ENCODE results near the gene ELAC1. TPM values are rescaled to one million over a fixed set of nuclear protein-coding genes. Genes with fewer than 3 reads are reported as not detected.

Gene ELAC1
- total RNA-seq, 2 donors from 2014 or later: 8.2 to 10.5 TPM

DNA sequence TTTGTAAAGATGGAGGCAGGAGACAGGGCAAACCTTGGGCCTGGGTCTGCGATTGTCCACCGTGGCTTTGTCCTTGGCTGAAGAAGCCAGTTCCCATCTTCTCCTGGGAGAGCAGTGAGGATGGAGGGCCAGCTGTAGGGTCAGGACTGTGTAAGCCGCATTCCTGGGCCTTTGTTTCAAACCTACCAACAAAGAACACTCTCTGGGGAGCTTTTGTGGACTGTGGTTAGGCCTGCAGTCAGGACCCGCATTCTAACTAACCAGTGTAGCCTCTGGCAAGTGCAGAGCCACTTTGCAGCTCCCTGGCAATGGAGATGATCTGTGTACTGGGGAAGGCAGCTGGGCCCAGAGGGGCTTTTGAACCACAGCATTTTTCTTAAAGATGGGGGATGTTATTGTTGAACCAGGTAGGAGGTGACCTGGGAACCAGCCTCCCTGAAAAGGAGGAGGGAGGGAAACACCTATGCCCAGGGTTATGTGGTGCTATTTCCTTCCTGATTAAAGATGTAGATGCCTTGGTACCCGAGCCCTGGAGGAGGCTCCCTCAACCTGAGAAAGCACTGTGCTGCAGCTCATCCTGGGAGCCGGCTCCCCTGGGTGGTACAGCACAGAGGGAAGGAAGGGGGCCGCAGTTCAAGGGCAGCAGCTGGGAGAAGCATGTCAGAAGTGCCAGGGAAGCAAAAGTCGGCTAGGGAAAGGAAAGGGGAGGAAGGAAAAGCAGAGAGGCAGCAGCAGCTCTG lies 49.5 kb downstream of the ELAC1 start:
- H3K27ac Mint-ChIP-seq: peak overlapping the region in 1 of 2 donors; percentile 57
- H3K4me3 Mint-ChIP-seq: no peak overlapping the region
- peaks cover 0 to 7% of the 10 kb centered on the region in 2 donors for H3K4me1 Mint-ChIP-seq (ENCODE audit: low read depth in 2 of 2)
- ATAC-seq (no peak), DNase-seq (ENCODE audit: low spot score) (no peak)
- H3K9me3 Mint-ChIP-seq: no peaks in the 10 kb centered on the region
- H3K36me3 Mint-ChIP-seq: peaks cover 6% of the 10 kb centered on the region
- H3K27me3 Mint-ChIP-seq: no peaks in the 10 kb centered on the region

- DNase-seq (ENCODE audit: low spot score) (no peak), ATAC-seq (no peak)
- Mint-ChIP-seq H3K27me3 (no peaks in the 10 kb centered on the region), H3K4me3 (no peak overlapping the region), H3K27ac (no peak overlapping the region), H3K4me1 (ENCODE audit: low read depth in 2 of 2) (peaks cover 0 to 5% of the 10 kb centered on the region in 2 donors), H3K36me3 (peaks cover 8% of the 10 kb centered on the region), H3K9me3 (no peaks in the 10 kb centered on the region)
These were observed 52.7 kb downstream of the ELAC1 start for GRCh38 chr18:51020536-51020935.

DNA sequence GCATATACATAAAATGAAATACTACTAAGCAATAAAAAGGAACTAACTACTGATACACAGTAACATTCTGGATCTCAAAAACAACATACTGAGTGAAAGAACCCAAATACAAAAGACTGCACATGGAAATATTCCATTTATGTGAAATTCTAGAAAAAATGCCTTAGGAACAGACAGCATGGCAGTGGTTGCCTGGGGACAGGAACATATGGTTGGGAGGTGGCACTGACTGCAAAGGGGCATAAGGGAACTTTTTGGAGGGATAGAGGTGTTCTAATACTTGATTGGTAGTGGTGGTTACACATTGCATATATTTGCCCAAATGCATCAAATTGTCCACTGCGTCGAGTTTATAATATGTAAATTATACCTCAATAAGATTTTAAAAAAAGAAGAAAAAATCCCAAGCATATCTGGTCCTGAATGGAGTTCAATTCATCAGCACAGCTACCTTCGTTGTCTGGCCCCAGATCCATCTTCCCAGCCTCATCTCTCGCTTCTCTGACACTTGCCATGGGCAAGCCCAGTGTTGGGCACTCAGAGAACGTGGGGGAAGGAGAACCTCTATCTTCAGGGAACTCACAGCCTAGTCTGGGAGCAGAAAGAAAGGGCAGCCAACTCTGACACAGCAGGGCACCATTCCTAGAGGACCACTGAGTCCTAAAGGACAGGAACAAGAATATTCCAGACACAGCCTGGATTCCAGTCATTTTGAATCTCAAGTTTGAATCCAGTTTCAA lies 53.6 kb downstream of the ELAC1 start:
- H3K4me1 Mint-ChIP-seq (ENCODE audit: low read depth in 2 of 2): peaks cover 0 to 5% of the 10 kb centered on the region in 2 donors
- no peak for ATAC-seq

GRCh38 chr18:51025512-51025911 lies 57.7 kb downstream of the ELAC1 start:
- Mint-ChIP-seq H3K27me3 (no peaks in the 10 kb centered on the region), H3K36me3 (peaks cover 6% of the 10 kb centered on the region), H3K27ac (no peak overlapping the region), H3K4me3 (no peak overlapping the region), H3K9me3 (no peaks in the 10 kb centered on the region), H3K4me1 (ENCODE audit: low read depth in 2 of 2) (peaks cover 17 to 21% of the 10 kb centered on the region in 2 donors)
- no peak for ATAC-seq
- no peak for DNase-seq (ENCODE audit: low spot score)

More for the DNA sequence above, 53.6 kb downstream of the ELAC1 start:
- Mint-ChIP-seq H3K36me3 (peaks cover 6% of the 10 kb centered on the region), H3K27me3 (no peaks in the 10 kb centered on the region), H3K4me3 (no peak overlapping the region), H3K9me3 (no peaks in the 10 kb centered on the region), H3K27ac (no peak overlapping the region)
- DNase-seq (ENCODE audit: low spot score): no peak

DNA sequence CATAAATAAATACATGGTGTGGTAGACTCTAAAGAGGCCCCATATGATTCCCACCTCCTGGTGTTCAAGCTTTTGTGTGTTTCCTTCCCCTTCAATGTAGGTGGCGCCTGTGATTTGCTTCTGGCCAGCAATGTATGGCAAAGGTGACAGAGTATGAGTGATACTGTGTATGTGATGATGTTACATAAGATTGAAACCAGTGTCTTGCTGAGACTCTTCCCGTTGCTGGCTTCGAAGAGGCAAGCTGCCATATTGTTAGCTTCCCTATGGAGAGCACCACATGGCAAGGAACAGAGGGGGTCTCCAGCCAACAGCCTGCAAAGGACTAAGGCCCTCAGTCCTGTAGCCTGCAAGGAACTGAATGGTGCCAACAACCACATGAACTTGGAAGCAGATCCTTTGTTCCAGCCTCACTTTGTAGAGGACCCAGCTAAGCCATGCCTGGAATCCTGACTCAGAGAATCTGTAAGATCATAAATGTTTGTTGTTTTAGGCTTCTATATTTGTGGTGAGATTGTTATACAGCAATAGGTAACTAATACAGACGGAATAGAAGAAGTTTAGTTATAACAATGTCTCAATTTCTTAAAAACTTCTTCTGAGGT lies 60.5 kb downstream of the ELAC1 start:
- DNase-seq (ENCODE audit: low spot score) (no peak), ATAC-seq (no peak)
- Mint-ChIP-seq H3K4me1 (ENCODE audit: low read depth in 2 of 2) (peaks cover 32 to 38% of the 10 kb centered on the region in 2 donors), H3K27ac (peak overlapping the region; percentile 92 to 95), H3K4me3 (peak overlapping the region; percentile 91), H3K9me3 (no peaks in the 10 kb centered on the region), H3K36me3 (peaks cover 10% of the 10 kb centered on the region), H3K27me3 (no peaks in the 10 kb centered on the region)

GRCh38 chr18:51029378-51029693 lies 61.5 kb downstream of the ELAC1 start:
- peaks cover 38 to 45% of the 10 kb centered on the region in 2 donors for H3K4me1 Mint-ChIP-seq (ENCODE audit: low read depth in 2 of 2)
- no peaks in the 10 kb centered on the region for H3K27me3 Mint-ChIP-seq
- no peak for DNase-seq (ENCODE audit: low spot score)
- H3K9me3 Mint-ChIP-seq: no peaks in the 10 kb centered on the region
- H3K4me3 Mint-ChIP-seq: peak overlapping the region; percentile 91
- peak overlapping the region; percentile 92 to 95 for H3K27ac Mint-ChIP-seq
- H3K36me3 Mint-ChIP-seq: peaks cover 8% of the 10 kb centered on the region
- ATAC-seq: no peak

DNA sequence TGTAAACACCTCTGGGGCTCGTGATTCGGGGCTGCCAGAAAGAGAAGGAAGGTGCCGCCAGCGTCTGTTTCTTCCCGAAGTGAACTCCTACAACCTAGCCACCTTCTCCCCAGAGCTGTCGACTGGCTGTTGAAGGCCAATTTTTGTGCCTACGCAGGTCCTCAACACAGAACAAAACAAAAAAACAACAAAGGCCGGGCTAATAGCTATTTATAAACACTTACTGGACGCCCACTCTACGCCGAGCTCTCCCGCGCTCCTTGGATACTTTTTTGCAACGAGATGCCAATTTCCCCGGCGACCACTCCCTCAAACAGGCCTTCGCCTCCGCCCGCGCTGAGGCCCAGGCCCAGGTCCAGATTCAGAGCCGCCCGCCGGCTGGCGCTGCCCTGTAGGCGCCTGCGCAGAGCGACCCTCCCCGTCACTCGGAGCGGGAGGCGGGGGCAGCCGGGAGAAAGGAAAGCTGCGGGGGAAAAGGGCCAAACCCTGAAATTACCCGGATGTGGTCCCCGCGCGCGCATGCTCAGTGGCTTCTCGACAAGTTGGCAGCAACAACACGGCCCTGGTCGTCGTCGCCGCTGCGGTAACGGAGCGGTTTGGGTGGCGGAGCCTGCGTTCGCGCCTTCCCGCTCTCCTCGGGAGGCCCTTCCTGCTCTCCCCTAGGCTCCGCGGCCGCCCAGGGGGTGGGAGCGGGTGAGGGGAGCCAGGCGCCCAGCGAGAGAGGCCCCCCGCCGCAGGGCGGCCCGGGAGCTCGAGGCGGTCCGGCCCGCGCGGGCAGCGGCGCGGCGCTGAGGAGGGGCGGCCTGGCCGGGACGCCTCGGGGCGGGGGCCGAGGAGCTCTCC lies 62.1 kb downstream of the ELAC1 start, which contains the start of gene SMAD4:
Gene SMAD4 (plus strand): TSS at position 520 of the 843 bp plus-strand sequence. CDS start 16,834 bp downstream, outside the sequence.
- DNase-seq (ENCODE audit: low spot score): peak; percentile 99
- H3K36me3 Mint-ChIP-seq: peaks cover 14% of the 10 kb centered on the region
- no peaks in the 10 kb centered on the region for H3K9me3 Mint-ChIP-seq
- ATAC-seq: peak; percentile 91 to 93
- no peaks in the 10 kb centered on the region for H3K27me3 Mint-ChIP-seq
- peak within 1 kb of the TSS; percentile 93 to 95 for H3K27ac Mint-ChIP-seq
- H3K4me1 Mint-ChIP-seq (ENCODE audit: low read depth in 2 of 2): peaks cover 43 to 51% of the 10 kb centered on the region in 2 donors
- H3K4me3 Mint-ChIP-seq: peak within 1 kb of the TSS; percentile 98

- Mint-ChIP-seq H3K27me3 (no peaks in the 10 kb centered on the region), H3K4me1 (ENCODE audit: low read depth in 2 of 2) (peaks cover 50 to 55% of the 10 kb centered on the region in 2 donors), H3K36me3 (peaks cover 14% of the 10 kb centered on the region), H3K9me3 (no peaks in the 10 kb centered on the region), H3K27ac (peak overlapping the region; percentile 86 to 93), H3K4me3 (peak overlapping the region; percentile 98)
- ATAC-seq (peak; percentile 81 to 85), DNase-seq (ENCODE audit: low spot score) (peak; percentile 80)
These were observed 62.9 kb downstream of the ELAC1 start for GRCh38 chr18:51030537-51031258.

DNA sequence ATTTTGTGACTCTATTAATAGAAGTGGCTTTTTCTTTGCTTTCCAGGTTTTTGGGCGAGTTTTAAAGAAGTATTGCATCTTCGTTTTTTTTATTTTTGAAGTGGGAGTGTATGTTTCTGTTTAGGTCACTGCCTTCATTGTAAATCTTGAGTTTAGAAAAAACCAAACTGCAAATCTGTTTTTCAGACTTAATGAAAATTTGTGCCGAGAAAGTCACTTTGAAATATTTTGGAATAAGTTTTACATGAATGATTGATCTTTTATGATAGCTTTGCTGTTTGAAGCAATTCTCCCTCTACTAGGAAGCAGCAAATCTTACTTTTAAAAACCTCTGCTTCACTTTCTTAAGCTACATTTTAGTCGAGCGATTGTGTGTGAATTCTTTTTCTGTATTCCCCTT lies 64.4 kb downstream of the ELAC1 start:
- DNase-seq (ENCODE audit: low spot score) (no peak), ATAC-seq (no peak)
- Mint-ChIP-seq H3K4me1 (ENCODE audit: low read depth in 2 of 2) (peaks cover 53 to 55% of the 10 kb centered on the region in 2 donors), H3K36me3 (peaks cover 14% of the 10 kb centered on the region), H3K9me3 (no peaks in the 10 kb centered on the region), H3K27ac (peak overlapping the region; percentile 55 to 86), H3K27me3 (no peaks in the 10 kb centered on the region), H3K4me3 (peak overlapping the region; percentile 98)

GRCh38 chr18:51037230-51037629 lies 69.4 kb downstream of the ELAC1 start:
- peak overlapping the region; percentile 24 to 67 for H3K27ac Mint-ChIP-seq
- H3K27me3 Mint-ChIP-seq: no peaks in the 10 kb centered on the region
- no peak overlapping the region for H3K4me3 Mint-ChIP-seq
- peaks cover 9% of the 10 kb centered on the region for H3K36me3 Mint-ChIP-seq
- no peak for DNase-seq (ENCODE audit: low spot score)
- ATAC-seq: no peak
- H3K4me1 Mint-ChIP-seq (ENCODE audit: low read depth in 2 of 2): peaks cover 53 to 54% of the 10 kb centered on the region in 2 donors
- no peaks in the 10 kb centered on the region for H3K9me3 Mint-ChIP-seq

All from natural killer cell treated with Interleukin-12 subunit alpha and Interleukin-12 subunit beta and Interleukin-15 and Interleukin-18, amount 100 ng/mL, for 72 hours (primary cell).